ENCODE data around the gene EML4. TPM values are rescaled to one million over a fixed set of nuclear protein-coding genes. Genes with fewer than 3 reads are reported as not detected.

EML4 gene
- total and polyA plus RNA-seq, 2 of the 13 experiments (the other 11 are each of a cell fraction or from before 2014, with no cell fraction given) = 243 to 476 TPM

GRCh38 chr2:42191285-42192009, 22.3 kb downstream of the EML4 start (continued):
- TF ChIP-seq NR2C2 (CRISPR knock-in tag; IDR thresholded peaks at IDR 0.05; ENCODE audit: borderline replicate concordance) (peak; percentile 70; the same call in 1 of the 2 replicates), ISX (CRISPR knock-in tag; conservative IDR thresholded peaks at IDR 0.05) (no peak), ZNF782 (CRISPR knock-in tag; IDR thresholded peaks at IDR 0.05; ENCODE audit: borderline replicate concordance) (no peak; the same call in 1 of the 2 replicates), RBFOX2 (IDR thresholded peaks at IDR 0.05; ENCODE audit: low read depth, low read length) (no peak; the same call in none of the 2 replicates), E2F1 (CRISPR knock-in tag; IDR thresholded peaks at IDR 0.05) (no peak), RBM22 (optimal IDR thresholded peaks at IDR 0.05; ENCODE audit: low read length) (peak; percentile 89), ZNF121 (CRISPR knock-in tag; IDR thresholded peaks at IDR 0.05) (no peak), CSRNP2 (CRISPR knock-in tag; conservative IDR thresholded peaks at IDR 0.05; ENCODE audit: low read depth) (no peak), CBFB (CRISPR knock-in tag; IDR thresholded peaks at IDR 0.05) (no peak), ARID3A (IDR thresholded peaks at IDR 0.05; ENCODE audit: low read depth, low read length) (peak; percentile 98), REPIN1 (CRISPR knock-in tag; IDR thresholded peaks at IDR 0.05; ENCODE audit: borderline replicate concordance, low read depth) (peak; percentile 78; the same call in 1 of the 2 replicates), UBTF (CRISPR knock-in tag; IDR thresholded peaks at IDR 0.05) (no peak), HIVEP1 (CRISPR knock-in tag; IDR thresholded peaks at IDR 0.05) (no peak), SMARCE1 (IDR thresholded peaks at IDR 0.05; ENCODE audit: borderline replicate concordance) (no peak), ZBTB21 (CRISPR knock-in tag; IDR thresholded peaks at IDR 0.05) (no peak; the same call in 1 of the 2 replicates), HMG20B (CRISPR knock-in tag; conservative IDR thresholded peaks at IDR 0.05) (peak; percentile 77; the same call in 1 of the 2 replicates), KDM2A (CRISPR knock-in tag; IDR thresholded peaks at IDR 0.05; ENCODE audit: borderline replicate concordance, low read depth) (no peak), KDM3A (CRISPR knock-in tag; IDR thresholded peaks at IDR 0.05; ENCODE audit: low read depth) (no peak), HOMEZ (CRISPR knock-in tag; IDR thresholded peaks at IDR 0.05; ENCODE audit: low read depth) (peak; percentile 91), LBX2 (CRISPR knock-in tag; IDR thresholded peaks at IDR 0.05; ENCODE audit: borderline replicate concordance) (no peak), ARHGAP35 (CRISPR knock-in tag; IDR thresholded peaks at IDR 0.05; ENCODE audit: borderline replicate concordance) (no peak)

All from HepG2 (cell line).